Measurements from ENCODE around the gene BCKDHA.

GRCh38 chr19:41435936-41436673 lies 38.5 kb downstream of the BCKDHA start:
- TF ChIP-seq, protein P1, sequence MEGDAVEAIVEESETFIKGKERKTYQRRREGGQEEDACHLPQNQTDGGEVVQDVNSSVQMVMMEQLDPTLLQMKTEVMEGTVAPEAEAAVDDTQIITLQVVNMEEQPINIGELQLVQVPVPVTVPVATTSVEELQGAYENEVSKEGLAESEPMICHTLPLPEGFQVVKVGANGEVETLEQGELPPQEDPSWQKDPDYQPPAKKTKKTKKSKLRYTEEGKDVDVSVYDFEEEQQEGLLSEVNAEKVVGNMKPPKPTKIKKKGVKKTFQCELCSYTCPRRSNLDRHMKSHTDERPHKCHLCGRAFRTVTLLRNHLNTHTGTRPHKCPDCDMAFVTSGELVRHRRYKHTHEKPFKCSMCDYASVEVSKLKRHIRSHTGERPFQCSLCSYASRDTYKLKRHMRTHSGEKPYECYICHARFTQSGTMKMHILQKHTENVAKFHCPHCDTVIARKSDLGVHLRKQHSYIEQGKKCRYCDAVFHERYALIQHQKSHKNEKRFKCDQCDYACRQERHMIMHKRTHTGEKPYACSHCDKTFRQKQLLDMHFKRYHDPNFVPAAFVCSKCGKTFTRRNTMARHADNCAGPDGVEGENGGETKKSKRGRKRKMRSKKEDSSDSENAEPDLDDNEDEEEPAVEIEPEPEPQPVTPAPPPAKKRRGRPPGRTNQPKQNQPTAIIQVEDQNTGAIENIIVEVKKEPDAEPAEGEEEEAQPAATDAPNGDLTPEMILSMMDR (IDR thresholded peaks at IDR 0.05; ENCODE audit: low read length), result no peak
- no peak for TF ChIP-seq EZH2 (optimal IDR thresholded peaks at IDR 0.05; ENCODE audit: low read depth, low read length)
- TF ChIP-seq EZH2phosphoT487 (IDR thresholded peaks at IDR 0.05; ENCODE audit: low read length), result no peak

Data from MM.1S (cell line).